Measurements from ENCODE around the gene UVRAG. TPM values are rescaled to one million over a fixed set of nuclear protein-coding genes. Genes with fewer than 3 reads are reported as not detected.

The UVRAG gene
- total and polyA plus RNA-seq, 2 of the 13 experiments (the other 11 are each of a cell fraction or from before 2014, with no cell fraction given), result 9.7 to 17.3 TPM

DNA sequence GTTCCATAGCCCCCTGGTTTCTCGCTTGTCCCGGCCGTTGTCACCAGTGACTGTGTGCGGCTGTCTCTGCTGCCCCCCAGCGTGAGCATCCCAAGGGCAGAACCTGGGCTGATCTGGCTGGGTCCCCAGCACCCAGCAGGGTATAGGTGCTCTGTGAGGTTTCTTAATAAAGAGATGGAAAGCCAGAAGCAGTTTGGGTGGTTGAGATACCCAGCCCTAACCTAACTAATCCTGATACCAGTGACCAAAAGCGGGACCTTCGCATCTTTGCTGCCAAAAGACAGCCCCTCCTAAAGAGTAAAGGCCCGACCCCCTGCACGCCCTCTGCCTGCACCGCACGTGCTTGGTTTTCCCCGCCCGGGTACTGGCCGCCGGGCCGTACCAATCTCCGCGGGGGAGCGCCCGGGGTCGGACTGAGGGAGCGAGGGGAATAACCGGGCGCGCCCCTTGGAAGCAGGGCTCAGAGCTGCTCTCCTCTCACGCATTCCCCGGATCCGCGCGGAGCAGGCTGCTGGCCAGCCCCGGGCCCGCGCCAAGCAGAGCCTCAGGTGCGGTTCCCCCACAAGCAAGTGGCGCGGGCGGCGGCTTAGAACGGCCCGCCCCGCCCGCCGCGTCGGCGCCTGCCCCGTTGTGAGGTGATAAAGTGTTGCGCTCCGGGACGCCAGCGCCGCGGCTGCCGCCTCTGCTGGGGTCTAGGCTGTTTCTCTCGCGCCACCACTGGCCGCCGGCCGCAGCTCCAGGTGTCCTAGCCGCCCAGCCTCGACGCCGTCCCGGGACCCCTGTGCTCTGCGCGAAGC lies 46.7 kb upstream of the UVRAG start, which contains the start of gene DGAT2 (continued):
- TF ChIP-seq ZNF33A (CRISPR knock-in tag; IDR thresholded peaks at IDR 0.05; ENCODE audit: borderline replicate concordance), result peak; percentile 86; the same call in 1 of the 2 replicates
- TF ChIP-seq BRD4 (CRISPR knock-in tag; IDR thresholded peaks at IDR 0.05), result peak; percentile 66
- TF ChIP-seq GRHL1 (CRISPR knock-in tag; conservative IDR thresholded peaks at IDR 0.05), result no peak
- TF ChIP-seq NR2F2 (IDR thresholded peaks at IDR 0.05; ENCODE audit: borderline replicate concordance, low read depth), result no peak; the same call in 1 of the 2 replicates
- no peak for TF ChIP-seq PHB2 (IDR thresholded peaks at IDR 0.05; ENCODE audit: partially characterized antibody)
- TF ChIP-seq ZNF589 (CRISPR knock-in tag; conservative IDR thresholded peaks at IDR 0.05), result peak; percentile 63; the same call in 1 of the 2 replicates
- no peak for TF ChIP-seq ZNF468 (CRISPR knock-in tag; IDR thresholded peaks at IDR 0.05)
- peak; percentile 62; the same call in 1 of the 2 replicates for TF ChIP-seq BATF2 (CRISPR knock-in tag; IDR thresholded peaks at IDR 0.05)
- TF ChIP-seq, protein P1, sequence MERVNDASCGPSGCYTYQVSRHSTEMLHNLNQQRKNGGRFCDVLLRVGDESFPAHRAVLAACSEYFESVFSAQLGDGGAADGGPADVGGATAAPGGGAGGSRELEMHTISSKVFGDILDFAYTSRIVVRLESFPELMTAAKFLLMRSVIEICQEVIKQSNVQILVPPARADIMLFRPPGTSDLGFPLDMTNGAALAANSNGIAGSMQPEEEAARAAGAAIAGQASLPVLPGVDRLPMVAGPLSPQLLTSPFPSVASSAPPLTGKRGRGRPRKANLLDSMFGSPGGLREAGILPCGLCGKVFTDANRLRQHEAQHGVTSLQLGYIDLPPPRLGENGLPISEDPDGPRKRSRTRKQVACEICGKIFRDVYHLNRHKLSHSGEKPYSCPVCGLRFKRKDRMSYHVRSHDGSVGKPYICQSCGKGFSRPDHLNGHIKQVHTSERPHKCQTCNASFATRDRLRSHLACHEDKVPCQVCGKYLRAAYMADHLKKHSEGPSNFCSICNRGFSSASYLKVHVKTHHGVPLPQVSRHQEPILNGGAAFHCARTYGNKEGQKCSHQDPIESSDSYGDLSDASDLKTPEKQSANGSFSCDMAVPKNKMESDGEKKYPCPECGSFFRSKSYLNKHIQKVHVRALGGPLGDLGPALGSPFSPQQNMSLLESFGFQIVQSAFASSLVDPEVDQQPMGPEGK (CRISPR knock-in tag; IDR thresholded peaks at IDR 0.05), result peak; percentile 25
- peak; percentile 93 for TF ChIP-seq TBX2 (CRISPR knock-in tag; IDR thresholded peaks at IDR 0.05; ENCODE audit: borderline replicate concordance)
- TF ChIP-seq IRF9 (CRISPR knock-in tag; IDR thresholded peaks at IDR 0.05; ENCODE audit: borderline replicate concordance), result peak; percentile 61; the same call in 1 of the 2 replicates
- no peak for TF ChIP-seq DPF2 (CRISPR knock-in tag; IDR thresholded peaks at IDR 0.05; ENCODE audit: borderline replicate concordance, low read depth)
- peak; percentile 83; the same call in 1 of the 2 replicates for TF ChIP-seq TBX3 (IDR thresholded peaks at IDR 0.05; ENCODE audit: borderline replicate concordance)
- no peak for TF ChIP-seq HHEX (CRISPR knock-in tag; IDR thresholded peaks at IDR 0.05)
- no peak; the same call in 1 of the 2 replicates for TF ChIP-seq ZSCAN21 (CRISPR knock-in tag; IDR thresholded peaks at IDR 0.05; ENCODE audit: borderline replicate concordance)
- TF ChIP-seq, protein P2, sequence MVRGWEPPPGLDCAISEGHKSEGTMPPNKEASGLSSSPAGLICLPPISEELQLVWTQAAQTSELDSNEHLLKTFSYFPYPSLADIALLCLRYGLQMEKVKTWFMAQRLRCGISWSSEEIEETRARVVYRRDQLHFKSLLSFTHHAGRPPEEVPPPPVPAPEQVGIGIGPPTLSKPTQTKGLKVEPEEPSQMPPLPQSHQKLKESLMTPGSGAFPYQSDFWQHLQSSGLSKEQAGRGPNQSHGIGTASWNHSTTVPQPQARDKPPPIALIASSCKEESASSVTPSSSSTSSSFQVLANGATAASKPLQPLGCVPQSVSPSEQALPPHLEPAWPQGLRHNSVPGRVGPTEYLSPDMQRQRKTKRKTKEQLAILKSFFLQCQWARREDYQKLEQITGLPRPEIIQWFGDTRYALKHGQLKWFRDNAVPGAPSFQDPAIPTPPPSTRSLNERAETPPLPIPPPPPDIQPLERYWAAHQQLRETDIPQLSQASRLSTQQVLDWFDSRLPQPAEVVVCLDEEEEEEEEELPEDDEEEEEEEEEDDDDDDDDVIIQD (CRISPR knock-in tag; IDR thresholded peaks at IDR 0.05; ENCODE audit: low read depth), result no peak
- TF ChIP-seq ATRX (CRISPR knock-in tag; IDR thresholded peaks at IDR 0.05; ENCODE audit: borderline replicate concordance), result no peak
- TF ChIP-seq GATA4 (IDR thresholded peaks at IDR 0.05; ENCODE audit: borderline replicate concordance, low read depth), result no peak
- TF ChIP-seq AKAP8 (CRISPR knock-in tag; IDR thresholded peaks at IDR 0.05), result no peak
- TF ChIP-seq CREB1 (IDR thresholded peaks at IDR 0.05), result peak; percentile 20; the same call in 1 of the 2 replicates
- TF ChIP-seq CREB1 (CRISPR knock-in tag; IDR thresholded peaks at IDR 0.05), result no peak

All from HepG2 (cell line).